GM12874 (cell line): ENCODE results near the gene HACE1.

Experiments
- TF ChIP-seq, protein P1 (sequence below): IDR thresholded peaks from 2 replicates; pipeline ENCODE4 v1.5.1; 2011; ENCODE audit warnings: low read depth, mild to moderate bottlenecking, control low read depth, low read length, moderate library complexity; ENCODE audit not compliant: insufficient read depth

The HACE1 gene

GRCh38 chr6:104711371-104711770, 148.3 kb downstream of the HACE1 start:
- TF ChIP-seq, protein P1, sequence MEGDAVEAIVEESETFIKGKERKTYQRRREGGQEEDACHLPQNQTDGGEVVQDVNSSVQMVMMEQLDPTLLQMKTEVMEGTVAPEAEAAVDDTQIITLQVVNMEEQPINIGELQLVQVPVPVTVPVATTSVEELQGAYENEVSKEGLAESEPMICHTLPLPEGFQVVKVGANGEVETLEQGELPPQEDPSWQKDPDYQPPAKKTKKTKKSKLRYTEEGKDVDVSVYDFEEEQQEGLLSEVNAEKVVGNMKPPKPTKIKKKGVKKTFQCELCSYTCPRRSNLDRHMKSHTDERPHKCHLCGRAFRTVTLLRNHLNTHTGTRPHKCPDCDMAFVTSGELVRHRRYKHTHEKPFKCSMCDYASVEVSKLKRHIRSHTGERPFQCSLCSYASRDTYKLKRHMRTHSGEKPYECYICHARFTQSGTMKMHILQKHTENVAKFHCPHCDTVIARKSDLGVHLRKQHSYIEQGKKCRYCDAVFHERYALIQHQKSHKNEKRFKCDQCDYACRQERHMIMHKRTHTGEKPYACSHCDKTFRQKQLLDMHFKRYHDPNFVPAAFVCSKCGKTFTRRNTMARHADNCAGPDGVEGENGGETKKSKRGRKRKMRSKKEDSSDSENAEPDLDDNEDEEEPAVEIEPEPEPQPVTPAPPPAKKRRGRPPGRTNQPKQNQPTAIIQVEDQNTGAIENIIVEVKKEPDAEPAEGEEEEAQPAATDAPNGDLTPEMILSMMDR = no peak

DNA sequence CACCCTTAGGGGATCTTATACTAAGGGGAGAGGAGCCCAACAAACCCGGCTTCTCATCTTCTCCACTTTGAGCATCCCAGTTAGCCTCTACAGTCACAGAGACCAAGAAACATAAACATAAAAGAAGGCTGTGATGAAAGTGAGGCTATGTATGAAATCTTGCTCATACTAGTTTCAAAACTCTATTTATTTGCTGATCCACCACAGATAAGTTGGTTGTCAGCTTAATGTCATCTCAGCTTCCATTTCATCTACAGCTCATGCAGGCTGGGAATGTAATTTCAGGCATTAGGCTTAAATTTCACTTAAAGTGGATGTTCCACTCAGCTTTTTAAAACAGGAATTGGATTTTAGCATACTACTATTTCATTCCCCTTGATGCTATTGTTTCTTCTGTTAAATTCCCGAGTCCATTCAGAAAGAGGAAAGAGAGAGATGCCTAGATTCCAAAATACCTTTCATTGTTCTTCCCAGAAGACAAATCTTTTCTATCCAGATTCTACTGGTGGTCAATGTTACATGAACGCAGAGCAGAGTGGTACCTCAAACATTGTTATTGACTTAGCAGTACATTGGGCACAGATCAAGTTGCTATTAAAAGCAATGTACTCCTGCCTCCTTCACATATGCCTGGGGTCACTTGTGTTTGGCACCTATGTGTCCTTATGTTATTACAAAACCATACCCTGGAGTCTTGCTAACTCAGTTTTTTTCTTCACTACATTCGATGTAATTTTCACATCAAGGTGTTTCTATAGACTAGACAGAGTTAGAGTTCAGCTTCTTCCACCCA, 149.0 kb downstream of the HACE1 start:
- TF ChIP-seq, protein P1 = no peak

GRCh38 chr6:104705916-104706442, 153.7 kb downstream of the HACE1 start:
- TF ChIP-seq, protein P1 = no peak

- TF ChIP-seq, protein P1 = no peak
Measured at GRCh38 chr6:104705095-104705707, 154.5 kb downstream of the HACE1 start.

DNA sequence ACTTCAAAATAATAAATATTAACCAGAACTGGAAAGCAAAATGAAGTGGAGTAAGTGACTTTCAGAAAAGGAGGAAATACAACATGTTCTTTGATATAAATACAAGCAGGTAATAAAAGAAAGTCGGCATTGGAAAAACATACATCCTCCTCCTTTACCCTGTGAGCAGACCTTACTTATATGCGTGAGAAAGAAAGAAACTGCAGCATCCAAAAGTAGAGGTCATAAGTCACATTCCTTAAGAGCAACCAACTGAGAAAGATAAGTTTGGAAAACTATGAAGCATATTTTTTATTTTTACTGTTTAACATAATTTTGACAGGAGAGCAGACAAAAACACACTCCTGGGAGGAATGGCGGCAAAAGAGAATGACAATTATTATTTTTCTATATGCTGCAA, 155.5 kb downstream of the HACE1 start:
- TF ChIP-seq, protein P1 = no peak

GRCh38 chr6:104702126-104702841, 157.4 kb downstream of the HACE1 start:
- TF ChIP-seq, protein P1 = no peak
